Activated B cell treated with CpG ODN at 0.5 μM for 24 hours (primary cell): ENCODE results near the gene CNP. TPM values are rescaled to one million over a fixed set of nuclear protein-coding genes. Genes with fewer than 3 reads are reported as not detected.

Experiments used
- ATAC-seq: fragments of 200-7000 bp; cut with Tn5 transposase; one replicate; pipeline ENCODE4 v1.10.0; 2021; ENCODE audit warnings: low read depth, mild to moderate bottlenecking, moderate library complexity
- CTCF ChIA-PET: fragments of 350-600 bp; sonication (Branson Sonifier 250); formaldehyde crosslinking; loops from one replicate; lab custom pipeline; 2021; ENCODE audit warnings: antibody characterized with exemption; lab: Charles Lee
- POLR2A ChIA-PET: fragments of 350-600 bp; sonication (Branson Sonifier 250); formaldehyde crosslinking; loops from one replicate; lab custom pipeline; 2021; ENCODE audit warnings: antibody characterized with exemption; lab: Charles Lee
- DNase-seq: peaks from one replicate; pipeline ENCODE4 v3.0.0; 2022
- H3K27ac Mint-ChIP-seq: one replicate; pipeline ENCODE4 v1.8.0; 2020; ENCODE audit warnings: mixed read lengths
- H3K27me3 Mint-ChIP-seq: one replicate; pipeline ENCODE4 v1.8.0; 2021; ENCODE audit warnings: mixed read lengths
- H3K36me3 Mint-ChIP-seq: one replicate; pipeline ENCODE4 v1.8.0; 2021; ENCODE audit warnings: low read depth, mixed read lengths
- H3K4me1 Mint-ChIP-seq: one replicate; pipeline ENCODE4 v1.8.0; 2021; ENCODE audit warnings: mixed read lengths
- H3K4me3 Mint-ChIP-seq: one replicate; pipeline ENCODE4 v1.8.0; 2020; ENCODE audit warnings: mild to moderate bottlenecking, mixed read lengths
- H3K9me3 Mint-ChIP-seq: one replicate; pipeline ENCODE4 v1.8.0; 2020; ENCODE audit warnings: mixed read lengths
- intact Hi-C: fragments of 100-400 bp; cut with micrococcal nuclease; formaldehyde crosslinking; loops from one replicate; pipeline ENCODE4 v1.15.1; 2024
- total RNA-seq: library from RNA; stranded (reverse); gene quantifications from 2 replicates; pipeline ENCODE4 v1.2.3, GENCODE V29; 2022
- TF ChIP-seq, protein P1 (sequence below): fragments of 200-600 bp; IDR thresholded peaks from one replicate; pipeline ENCODE4 v1.8.0; 2022; ENCODE audit warnings: antibody characterized with exemption, mild to moderate bottlenecking

The CNP gene
- total RNA-seq, 1 donor from 2014 or later = 48.0 TPM

DNA sequence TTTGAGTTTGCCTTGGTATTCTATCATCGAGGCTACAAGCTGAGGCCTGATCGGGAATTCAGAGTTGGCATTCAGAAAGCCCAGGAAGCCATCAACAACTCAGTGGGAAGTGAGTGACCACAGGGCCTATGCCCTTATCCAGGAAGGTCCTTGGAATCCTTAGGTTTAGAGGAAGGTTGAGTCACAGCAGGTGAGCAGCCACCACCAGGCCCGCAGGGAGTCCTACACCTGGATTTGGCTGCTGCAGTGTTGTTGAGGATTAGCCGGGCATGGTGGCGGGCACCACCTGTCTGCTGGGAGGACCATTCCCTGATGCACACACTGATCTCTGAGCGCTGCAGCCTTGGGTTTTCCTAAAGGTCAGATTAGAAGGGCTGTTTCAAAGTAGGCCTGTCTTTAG, 31.0 kb upstream of the CNP start:
- no peak overlapping the region for H3K4me3 Mint-ChIP-seq
- ATAC-seq (no peak), DNase-seq (no peak)
- H3K27ac Mint-ChIP-seq = no peak overlapping the region
- TF ChIP-seq, protein P1, sequence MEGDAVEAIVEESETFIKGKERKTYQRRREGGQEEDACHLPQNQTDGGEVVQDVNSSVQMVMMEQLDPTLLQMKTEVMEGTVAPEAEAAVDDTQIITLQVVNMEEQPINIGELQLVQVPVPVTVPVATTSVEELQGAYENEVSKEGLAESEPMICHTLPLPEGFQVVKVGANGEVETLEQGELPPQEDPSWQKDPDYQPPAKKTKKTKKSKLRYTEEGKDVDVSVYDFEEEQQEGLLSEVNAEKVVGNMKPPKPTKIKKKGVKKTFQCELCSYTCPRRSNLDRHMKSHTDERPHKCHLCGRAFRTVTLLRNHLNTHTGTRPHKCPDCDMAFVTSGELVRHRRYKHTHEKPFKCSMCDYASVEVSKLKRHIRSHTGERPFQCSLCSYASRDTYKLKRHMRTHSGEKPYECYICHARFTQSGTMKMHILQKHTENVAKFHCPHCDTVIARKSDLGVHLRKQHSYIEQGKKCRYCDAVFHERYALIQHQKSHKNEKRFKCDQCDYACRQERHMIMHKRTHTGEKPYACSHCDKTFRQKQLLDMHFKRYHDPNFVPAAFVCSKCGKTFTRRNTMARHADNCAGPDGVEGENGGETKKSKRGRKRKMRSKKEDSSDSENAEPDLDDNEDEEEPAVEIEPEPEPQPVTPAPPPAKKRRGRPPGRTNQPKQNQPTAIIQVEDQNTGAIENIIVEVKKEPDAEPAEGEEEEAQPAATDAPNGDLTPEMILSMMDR = no peak
- H3K9me3 Mint-ChIP-seq = no peaks in the 10 kb centered on the region
- POLR2A ChIA-PET = interaction anchor here (1.7 kb wide), 1 partner anchor 30 kb away, joined by 6 read pairs; no protein-coding TSS in a partner anchor
- H3K36me3 Mint-ChIP-seq = peaks cover under 1% of the 10 kb centered on the region
- intact Hi-C loops = no loop called here
- peaks cover 9% of the 10 kb centered on the region for H3K4me1 Mint-ChIP-seq
- H3K27me3 Mint-ChIP-seq = no peaks in the 10 kb centered on the region
- CTCF ChIA-PET = no interaction called here

DNA sequence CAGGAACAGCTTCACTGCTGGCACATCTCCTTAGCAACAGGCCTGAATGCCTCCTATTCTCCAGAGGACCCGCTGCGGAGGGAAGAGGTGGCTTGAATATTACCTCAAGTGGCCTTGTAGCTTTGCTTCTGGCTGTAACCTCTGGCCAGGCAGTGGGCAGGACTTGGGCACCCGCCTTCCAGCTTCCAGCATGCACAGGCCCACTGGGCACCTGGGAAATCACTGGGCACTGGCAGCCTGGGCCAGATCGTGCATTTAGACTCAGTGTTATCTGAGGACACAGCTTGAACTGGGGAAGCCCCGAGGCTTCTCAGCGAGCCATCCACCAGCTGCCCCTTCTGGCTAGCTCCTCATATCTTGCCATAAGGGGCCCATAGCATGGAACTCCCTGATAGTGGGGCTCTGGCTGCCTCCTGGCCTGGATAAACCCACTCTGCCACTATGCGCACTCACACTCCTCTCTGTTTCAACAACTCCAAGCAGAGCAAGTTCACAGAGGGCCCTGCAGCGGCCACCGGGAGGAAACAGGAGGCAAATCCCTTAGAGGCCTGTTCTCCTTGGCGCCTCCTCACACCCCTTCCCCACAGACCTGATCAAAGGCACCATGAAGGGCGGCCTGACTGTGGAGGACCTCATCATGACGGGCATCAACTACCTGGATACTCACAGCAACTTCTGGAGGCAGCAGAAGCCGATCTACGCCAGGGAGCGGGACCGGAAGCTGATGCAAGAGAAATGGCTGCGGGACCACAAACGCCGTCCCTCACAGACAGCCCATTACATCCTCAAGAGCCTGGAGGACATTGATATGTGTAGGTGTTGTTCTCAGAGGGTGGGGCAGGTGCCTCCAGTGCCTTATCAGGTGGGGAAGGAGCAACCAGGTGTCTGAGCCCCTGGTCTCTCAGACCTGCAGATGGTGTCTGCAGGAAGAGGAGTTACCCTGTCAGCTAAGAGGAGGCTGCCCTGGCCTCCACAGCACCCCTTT, 28.3 kb upstream of the CNP start:
- Mint-ChIP-seq H3K27ac (no peak overlapping the region), H3K4me3 (no peak overlapping the region), H3K9me3 (no peaks in the 10 kb centered on the region), H3K36me3 (no peaks in the 10 kb centered on the region), H3K4me1 (no peaks in the 10 kb centered on the region), H3K27me3 (no peaks in the 10 kb centered on the region)
- DNase-seq (no peak), ATAC-seq (no peak)
- intact Hi-C loops = no loop called here
- CTCF ChIA-PET = no interaction called here
- TF ChIP-seq, protein P1 = no peak
- POLR2A ChIA-PET = no interaction called here

DNA sequence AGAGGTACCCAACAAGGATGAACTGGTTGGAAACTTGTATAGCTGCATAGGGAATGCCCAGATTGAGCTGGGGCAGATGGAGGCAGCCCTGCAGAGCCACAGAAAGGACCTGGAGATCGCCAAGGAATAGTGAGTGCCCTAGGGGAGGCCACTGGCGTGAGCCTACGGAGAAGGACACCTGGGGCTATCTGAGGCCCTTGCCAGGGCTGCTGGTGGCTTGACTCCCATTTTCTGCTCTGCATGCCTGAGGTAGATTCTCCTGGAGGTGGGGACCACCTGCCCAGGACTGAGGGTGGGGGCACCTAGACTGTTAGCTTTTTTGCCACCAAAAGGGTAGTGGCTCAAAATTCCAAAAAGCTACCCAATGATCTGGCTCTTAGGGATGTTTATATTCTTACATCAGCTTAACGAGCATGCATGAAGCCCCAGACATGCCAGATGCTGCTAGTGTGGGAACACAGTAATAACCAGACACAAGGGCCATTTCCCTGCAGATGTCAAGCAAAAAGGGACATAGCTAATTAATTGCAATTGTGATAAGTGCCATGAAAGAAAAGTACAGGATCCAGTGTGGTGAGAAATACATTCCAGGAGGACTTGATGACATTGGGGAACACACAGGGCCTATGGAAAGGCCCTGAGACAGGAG, 27.4 kb upstream of the CNP start:
- ATAC-seq = no peak
- ChIA-PET POLR2A (no interaction called here), CTCF (no interaction called here)
- H3K27ac Mint-ChIP-seq = no peak overlapping the region
- no peaks in the 10 kb centered on the region for H3K36me3 Mint-ChIP-seq
- DNase-seq = no peak
- no peaks in the 10 kb centered on the region for H3K9me3 Mint-ChIP-seq
- H3K27me3 Mint-ChIP-seq = no peaks in the 10 kb centered on the region
- TF ChIP-seq, protein P1 = no peak
- intact Hi-C loops = no loop called here
- H3K4me1 Mint-ChIP-seq = no peaks in the 10 kb centered on the region
- no peak overlapping the region for H3K4me3 Mint-ChIP-seq

DNA sequence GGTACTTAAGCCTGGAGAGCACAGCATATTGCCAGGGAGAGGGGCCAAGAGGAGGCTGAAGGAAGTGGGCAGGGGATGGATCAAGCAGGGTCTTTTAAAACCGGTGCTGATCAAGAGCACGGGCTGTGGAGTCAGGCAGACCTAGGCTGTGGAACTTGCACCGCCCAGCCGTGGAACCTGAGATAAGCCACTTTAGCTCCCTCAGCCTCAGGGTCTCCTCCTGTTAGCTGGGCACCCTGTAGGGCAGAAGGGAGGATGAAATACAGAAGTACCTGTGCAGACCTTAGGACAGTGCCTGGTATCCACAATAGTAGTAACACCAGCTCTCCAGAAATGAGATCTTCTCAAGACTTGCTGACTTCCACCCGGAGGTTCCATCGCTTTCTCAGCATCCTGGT, 26.9 kb upstream of the CNP start:
- TF ChIP-seq, protein P1 = no peak
- no peaks in the 10 kb centered on the region for H3K36me3 Mint-ChIP-seq
- DNase-seq (no peak), ATAC-seq (no peak)
- H3K4me3 Mint-ChIP-seq = no peak overlapping the region
- no peaks in the 10 kb centered on the region for H3K27me3 Mint-ChIP-seq
- H3K4me1 Mint-ChIP-seq = no peaks in the 10 kb centered on the region
- POLR2A ChIA-PET = no interaction called here
- H3K27ac Mint-ChIP-seq = no peak overlapping the region
- H3K9me3 Mint-ChIP-seq = no peaks in the 10 kb centered on the region
- intact Hi-C loops = no loop called here
- CTCF ChIA-PET = no interaction called here

DNA sequence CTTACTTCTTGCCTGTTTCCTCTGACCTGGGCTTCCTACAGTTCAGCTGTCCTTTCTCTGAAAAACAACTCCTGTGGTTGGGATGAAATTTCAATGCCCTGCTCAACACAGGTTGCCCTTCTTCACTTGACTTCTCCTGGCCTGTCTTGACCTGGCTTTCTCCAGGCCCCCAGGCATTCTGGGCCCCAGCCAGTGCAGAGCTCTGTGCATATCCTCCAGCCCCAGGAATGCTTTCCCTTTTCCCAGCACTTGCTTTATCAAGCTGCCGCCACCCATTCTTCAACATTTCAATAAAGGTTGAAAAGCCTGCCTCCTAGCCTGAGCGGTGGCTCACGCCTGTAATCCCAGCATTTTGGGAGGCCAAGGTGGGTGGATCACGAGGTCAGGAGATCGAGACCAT, 25.4 kb upstream of the CNP start:
- POLR2A ChIA-PET = interaction anchor here (0.7 kb wide), 1 partner anchor 25 kb away, joined by 7 read pairs; no protein-coding TSS in a partner anchor
- Mint-ChIP-seq H3K27ac (no peak overlapping the region), H3K4me3 (no peak overlapping the region), H3K4me1 (no peaks in the 10 kb centered on the region), H3K36me3 (no peaks in the 10 kb centered on the region), H3K27me3 (no peaks in the 10 kb centered on the region), H3K9me3 (no peaks in the 10 kb centered on the region)
- intact Hi-C loops = no loop called here
- TF ChIP-seq, protein P1 = no peak
- CTCF ChIA-PET = no interaction called here
- no peak for DNase-seq
- ATAC-seq = no peak
